Hypothalamus (tissue), 51 donors: Measurements from ENCODE around the gene TMEM220.

Experiments used
- DNase-seq, 51 donors: peaks; one replicate each; lab custom pipeline; 2025; lab: John Stamatoyannopoulos, UW

TMEM220 gene

GRCh38 chr17:10673312-10673711 is 56.5 kb downstream of the TMEM220 start:
- no peak for DNase-seq

- DNase-seq, result no peak
Observed at GRCh38 chr17:10668775-10669174, 61.0 kb downstream of the TMEM220 start.

GRCh38 chr17:10666906-10667305 is 62.9 kb downstream of the TMEM220 start:
- no peak for DNase-seq

GRCh38 chr17:10664571-10664970 is 65.3 kb downstream of the TMEM220 start:
- no peak for DNase-seq
